GM18498 (cell line): ENCODE measurements around the gene SREBF2.
"Not testable (repeated sequence)": the region's sequence is repeated elsewhere in the genome, so short reads cannot be mapped to it uniquely, and the experiment has no call there.

ENCODE experiments used
- ATAC-seq: cut with Tn5 transposase; IDR thresholded peaks from one replicate; pipeline ENCODE4 v1.9.1; 2021; ENCODE audit warnings: mild to moderate bottlenecking, moderate library complexity; ENCODE audit not compliant: unreplicated experiment

Gene SREBF2

DNA sequence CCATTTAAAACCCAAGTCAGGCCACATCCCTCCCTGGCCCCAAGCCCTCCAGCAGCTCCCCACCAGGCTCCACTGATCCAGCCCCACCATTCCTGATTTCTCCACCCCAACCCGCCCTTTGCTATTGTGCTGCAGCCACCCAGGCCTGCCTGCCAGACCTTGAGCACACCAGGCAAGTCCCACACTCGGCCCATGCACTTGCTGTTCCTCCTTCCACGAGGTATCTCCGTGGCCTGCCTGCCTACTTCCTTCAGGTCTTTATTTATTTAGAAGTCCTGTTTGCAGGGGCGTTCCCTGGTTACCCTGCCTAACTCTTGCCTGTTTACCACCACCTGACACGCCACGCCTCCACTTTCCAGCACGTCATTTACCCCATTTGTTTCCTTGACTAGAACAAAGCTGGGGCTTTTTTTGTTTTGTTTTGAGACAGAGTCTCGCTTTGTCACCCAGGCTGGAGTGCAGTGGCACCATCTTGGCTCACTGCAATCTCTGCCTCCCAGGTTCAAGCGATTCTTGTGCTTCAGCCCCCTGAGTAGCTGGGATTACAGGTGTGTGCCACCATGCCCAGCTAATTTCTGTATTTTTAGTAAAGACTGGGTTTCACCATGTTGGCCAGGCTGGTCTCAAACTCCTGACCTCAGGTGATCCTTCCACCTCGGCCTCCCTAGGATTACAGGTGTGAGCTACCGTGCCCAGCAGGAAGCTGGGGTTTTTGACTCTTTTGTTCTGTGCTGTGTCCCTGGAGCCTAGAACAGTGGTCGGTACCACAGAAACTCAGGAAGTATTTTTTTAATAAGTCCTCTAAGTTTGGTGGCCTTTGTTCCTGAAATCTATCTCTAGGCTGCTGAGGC lies 107.3 kb downstream of the SREBF2 start:
- ATAC-seq: peak; percentile 58

DNA sequence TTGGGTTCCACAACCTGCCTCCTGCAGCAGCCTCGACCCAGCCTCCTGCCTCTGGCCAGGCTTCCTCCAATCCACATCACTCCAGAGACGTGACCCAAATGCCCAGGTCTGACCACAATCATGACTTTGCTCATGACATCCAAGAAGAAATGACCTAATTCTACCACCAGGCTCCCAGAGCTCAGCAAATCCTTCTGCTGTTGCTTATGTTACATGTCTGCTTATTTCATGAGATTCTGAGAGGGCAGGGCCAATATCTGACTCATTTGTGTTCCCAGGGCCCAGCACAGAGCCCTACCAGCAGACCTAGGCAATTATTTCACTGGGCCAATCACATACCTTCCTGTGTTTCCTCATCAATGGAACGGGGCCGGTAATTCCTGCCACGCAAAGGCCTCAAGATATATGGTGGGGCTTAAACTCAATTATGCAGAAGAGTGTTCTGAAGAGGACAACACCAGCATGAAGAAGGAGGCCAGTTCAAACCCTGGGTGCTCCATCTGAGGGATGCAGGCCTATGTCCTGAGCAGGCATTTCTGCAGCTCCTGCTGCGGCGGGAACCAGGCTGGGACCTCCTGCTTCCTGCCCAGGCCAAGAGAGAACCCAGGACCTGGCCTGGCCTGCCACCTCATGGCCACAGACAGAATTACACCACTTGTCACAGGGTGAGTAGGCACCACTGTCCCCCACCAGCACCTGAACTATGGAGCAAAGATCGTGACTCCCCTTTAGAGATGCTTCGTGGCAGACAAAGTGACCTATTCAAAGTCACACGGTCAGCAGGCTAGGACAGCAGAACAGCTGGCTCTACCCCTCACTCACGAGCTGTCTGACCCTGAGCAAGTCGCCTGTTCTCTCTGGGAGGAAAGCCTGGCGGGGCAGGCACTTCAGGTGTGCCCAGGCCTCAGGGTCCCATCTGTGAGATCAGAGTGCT lies 108.2 kb downstream of the SREBF2 start:
- ATAC-seq: peak; percentile 36

DNA sequence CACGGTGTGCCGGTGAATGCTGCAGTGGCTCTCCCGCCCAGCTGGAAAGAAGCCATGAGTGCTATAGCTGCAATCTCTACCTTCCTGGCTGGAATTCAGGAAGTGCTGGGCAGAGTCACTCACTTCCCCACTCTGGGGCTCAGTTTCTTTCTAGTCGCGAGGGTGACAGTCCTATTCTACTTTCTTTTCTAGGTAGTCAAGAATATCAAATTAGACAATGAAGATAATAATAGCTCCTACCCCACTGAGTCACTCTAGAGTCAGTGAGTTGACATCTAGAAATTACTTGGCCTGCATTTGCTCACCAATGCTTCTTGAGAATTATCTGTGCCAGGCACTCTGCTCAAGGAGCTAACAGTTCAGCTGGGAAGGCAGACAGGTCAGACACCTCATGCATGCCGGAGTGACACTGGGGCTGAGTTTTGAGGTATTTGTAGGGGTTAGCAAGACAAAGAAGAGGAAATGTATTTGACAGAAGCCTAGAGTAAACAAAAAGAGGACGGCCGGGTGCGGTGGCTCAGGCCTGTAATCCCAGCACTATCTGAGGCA lies 110.8 kb downstream of the SREBF2 start:
- no peak for ATAC-seq

DNA sequence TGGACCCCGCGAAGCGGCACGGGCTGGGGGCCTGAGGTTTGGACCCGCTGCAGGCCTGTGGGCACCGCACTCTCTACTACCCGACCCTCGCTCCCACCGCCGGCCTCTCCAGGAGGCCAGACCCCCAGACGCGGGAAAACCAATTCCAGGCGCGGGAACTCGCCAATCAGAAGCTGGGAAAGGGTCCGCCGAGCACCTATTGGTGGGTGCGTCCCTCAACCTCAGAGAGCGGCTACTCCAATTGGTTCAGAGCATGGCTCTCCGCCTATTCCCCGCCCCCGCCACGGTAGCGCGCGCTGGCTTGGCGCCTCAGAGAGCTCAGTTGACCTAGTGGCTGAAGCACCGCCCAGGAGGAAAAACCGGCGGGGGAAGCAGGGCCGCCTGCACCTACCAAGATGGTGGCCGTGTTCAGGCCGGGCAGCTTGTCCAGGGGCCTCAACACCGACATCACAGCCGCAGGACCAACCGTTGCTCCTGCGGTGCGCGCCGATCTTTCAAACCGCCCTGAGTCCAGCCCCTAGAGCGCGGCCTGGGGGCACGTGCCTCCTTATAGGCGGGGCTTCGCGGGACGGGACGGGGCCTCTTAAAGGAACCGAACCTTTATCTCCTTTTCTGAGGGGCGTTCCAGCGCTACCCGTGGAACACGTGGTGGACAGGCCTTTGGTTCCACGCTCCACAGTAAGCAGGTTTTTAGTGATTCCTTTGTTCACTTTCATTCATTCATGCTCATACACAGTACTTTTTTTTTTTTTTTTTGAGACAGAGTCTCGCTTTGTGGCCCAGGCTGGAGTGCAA lies 113.9 kb downstream of the SREBF2 start, which contains the start of gene CENPM:
Gene CENPM (minus strand): TSS at position 524 of the 795 bp plus-strand sequence. CDS start 76 bp downstream, at position 448.
- ATAC-seq: peak; percentile 86

DNA sequence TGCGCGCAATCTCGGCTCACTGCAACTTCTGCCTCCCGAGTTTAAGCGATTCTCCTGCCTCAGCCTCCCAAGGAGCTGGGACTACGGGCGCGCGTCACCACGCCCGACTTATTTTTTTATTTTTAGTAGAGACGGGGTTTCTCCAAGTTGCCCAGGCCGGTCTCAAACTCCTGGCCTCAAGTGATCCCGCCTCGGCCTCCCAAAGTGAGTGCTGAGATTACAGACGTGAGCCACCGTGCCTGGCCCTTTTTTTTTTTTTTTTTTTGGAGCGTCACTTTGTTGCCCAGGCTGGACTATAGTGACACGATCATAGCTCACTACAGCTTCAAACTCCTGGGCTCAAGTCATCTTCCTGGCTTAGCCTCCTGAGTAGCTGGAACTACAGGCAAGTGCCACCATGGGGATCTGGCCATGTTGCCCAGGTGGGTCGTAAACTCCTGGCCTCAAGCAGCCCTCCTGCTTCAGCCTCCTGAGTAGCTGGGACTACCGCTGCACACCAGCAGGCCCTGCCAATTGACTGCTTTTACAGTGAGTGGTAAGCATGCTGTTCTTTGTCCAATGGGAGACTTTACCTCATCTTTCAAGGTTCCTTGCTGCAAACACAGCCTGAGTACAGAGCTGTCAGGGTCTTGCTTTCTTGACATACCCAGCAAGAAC lies 114.6 kb downstream of the SREBF2 start:
- no peak for ATAC-seq

DNA sequence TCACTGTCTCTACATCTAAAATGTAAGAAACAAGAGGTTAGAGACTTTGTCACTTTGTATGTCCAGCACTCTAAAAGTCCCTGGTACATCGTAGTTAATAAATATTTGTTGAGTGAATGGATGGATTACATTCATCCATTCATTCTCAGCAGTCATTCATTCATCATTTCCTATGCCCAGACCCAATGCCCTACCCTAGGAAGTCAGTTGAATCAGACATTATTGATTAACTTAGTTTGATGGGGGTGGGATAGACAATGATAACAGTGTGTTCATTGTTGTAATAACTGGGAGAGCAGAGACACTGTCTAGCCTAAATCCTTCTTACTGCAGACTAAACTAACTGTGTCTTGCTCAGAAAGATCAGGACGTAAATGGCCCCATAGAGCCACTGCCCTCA lies 115.2 kb downstream of the SREBF2 start:
- no peak for ATAC-seq

DNA sequence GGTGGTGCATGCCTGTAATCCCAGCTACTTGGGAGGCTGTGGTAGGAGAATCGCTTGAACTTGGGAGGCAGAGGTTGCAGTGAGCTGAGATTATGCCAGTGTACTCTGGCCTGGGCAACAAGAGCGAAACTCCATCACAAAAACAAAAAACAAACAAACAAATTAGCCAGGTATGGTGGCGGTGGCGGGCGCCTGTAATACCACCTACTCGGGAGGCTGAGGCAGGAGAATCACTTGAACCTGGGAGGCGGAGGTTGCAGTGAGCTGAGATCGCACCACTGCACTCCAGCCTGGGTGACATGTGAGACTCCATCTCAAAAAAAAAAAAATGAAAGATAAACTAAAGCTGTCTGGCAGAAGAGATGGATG lies 116.0 kb downstream of the SREBF2 start:
- not testable (repeated sequence) for ATAC-seq

DNA sequence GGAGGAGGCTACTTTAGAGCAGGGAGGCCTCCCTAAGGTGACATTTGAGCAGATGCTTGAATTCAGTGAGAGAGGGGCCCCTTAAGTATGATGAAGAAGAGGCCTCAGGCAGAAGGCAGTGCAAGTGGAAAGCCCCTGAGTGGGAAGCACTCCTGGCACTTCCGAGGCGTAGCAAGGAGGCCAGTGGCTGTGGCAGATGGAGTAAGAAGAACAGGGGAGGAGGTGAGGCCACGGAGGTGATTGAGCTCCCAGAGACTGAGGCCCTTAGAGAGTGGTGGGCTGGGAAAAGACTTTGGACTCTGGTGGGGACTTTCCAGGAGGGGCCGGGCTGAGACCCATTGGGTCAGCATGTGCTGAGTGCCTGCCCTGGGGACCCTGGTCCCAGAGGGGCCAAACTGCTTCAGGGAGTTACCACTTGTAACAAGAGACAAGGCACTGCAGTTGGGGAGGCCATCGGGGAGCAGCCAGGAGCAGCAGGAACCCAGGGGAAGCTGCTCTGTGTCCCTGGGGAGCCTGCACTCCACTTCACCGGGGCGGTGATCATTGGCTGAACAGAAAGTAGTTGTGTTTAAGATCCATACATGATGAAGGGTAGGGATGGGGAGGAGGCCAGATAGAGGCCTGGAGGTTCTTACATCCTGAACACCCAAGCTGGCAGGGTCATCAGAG lies 116.5 kb downstream of the SREBF2 start:
- no peak for ATAC-seq

DNA sequence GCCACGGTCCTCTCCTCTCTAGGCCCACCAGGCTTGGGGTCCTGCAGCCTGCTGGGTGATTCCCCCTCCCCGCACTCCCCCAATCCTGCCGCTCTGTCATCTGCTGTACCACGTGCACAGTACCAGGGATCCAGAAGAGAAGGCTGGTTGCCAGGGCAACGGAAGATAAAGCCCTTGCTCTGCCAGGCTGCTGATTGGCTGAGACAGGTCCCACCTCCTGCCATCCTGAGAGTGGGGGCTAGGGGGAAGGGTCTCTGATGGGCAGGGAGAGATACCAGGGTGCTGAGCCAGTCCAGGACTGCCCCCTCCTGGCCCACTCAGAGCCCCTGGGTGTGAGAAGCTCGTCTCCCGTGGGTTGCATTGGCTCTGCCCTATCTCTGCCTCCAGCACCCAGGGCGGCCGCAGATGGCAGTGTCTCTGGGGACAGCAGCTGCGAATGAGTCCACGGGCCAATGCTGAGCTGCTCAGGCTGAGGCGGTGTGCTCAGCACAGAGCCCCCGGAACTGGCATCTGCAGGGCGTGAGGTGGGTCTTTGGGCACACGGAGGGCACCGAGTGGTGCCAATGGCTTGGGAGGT lies 119.1 kb downstream of the SREBF2 start, which contains the start of gene SMIM45:
Gene SMIM45 (plus strand): TSS at position 253 of the 577 bp plus-strand sequence.
- ATAC-seq: no peak

DNA sequence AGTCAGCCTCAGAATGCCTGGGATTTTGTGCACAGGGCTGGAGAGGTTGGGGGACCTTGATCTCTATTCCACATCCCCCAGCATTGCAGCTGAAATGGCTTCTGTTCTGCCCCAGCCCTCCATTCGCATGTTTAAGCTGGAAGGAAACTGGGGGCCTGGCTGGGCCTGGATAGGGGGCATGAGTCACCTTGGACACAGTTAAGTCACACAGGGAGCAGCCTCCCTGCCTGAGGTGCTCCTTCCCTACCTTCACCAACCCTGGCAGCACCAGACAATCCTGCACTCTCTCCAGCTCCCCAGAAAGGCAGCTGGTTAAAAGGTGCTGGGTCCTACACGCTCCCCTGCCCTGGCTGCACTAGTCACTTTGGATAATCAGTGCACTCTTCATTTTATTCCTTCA lies 119.8 kb downstream of the SREBF2 start:
- ATAC-seq: no peak
